B cell (primary cell): Measurements from ENCODE around the gene TRIM40. TPM values are rescaled to one million over a fixed set of nuclear protein-coding genes. Genes with fewer than 3 reads are reported as not detected.

ENCODE experiments used
- ATAC-seq: fragments of 200-7000 bp; cut with Tn5 transposase; one replicate; pipeline ENCODE4 v1.10.0; 2021; ENCODE audit warnings: low read depth, mild to moderate bottlenecking, moderate number of reproducible peaks, moderate library complexity
- CTCF ChIA-PET: fragments of 350-600 bp; sonication (Branson Sonifier 250); formaldehyde crosslinking; loops from one replicate; lab custom pipeline; 2021; ENCODE audit warnings: antibody characterized with exemption, inconsistent platforms; lab: Charles Lee
- POLR2A ChIA-PET: fragments of 350-600 bp; sonication (Branson Sonifier 250); formaldehyde crosslinking; loops from one replicate; lab custom pipeline; 2021; ENCODE audit warnings: antibody characterized with exemption; lab: Charles Lee
- DNase-seq: peaks from one replicate; pipeline ENCODE4 v3.0.0; 2013
- H2AFZ ChIP-seq: 2 replicates; pipeline ENCODE4 v1.6.1; 2012; ENCODE audit warnings: mild to moderate bottlenecking, low read depth, low read length; ENCODE audit not compliant: insufficient read depth, poor library complexity, severe bottlenecking
- H3K27ac ChIP-seq, 2 donors: 1 replicate in 1 of 2; 2 replicates in 1 of 2; pipeline ENCODE4 v1.5.1; 2012 to 2013; ENCODE audit warnings: low read length in 2 of 2, mild to moderate bottlenecking in 2 of 2, moderate library complexity in 1 of 2
- H3K27me3 ChIP-seq, 4 experiments: fragments of 200-600 bp in 1 of 4; sonication (generic) in 1 of 4; replicated peaks in 1 of 4; 1 replicate in 2 of 4; 2 replicates in 2 of 4; pipeline versions ENCODE4 v1.6.1 to v1.7.0; 2013 to 2016; ENCODE audit warnings: low read length in 3 of 4, mild to moderate bottlenecking in 2 of 4, mixed read lengths in 1 of 4, moderate library complexity in 1 of 4; ENCODE audit not compliant: insufficient read depth in 4 of 4, control insufficient read depth in 3 of 4; ENCODE audit errors: control extremely low read depth in 1 of 4
- H3K36me3 ChIP-seq, 2 experiments: replicated peaks in 1 of 2; 1 replicate in 1 of 2; 2 replicates in 1 of 2; pipeline versions ENCODE4 v1.6.1 to v1.7.1; 2013; ENCODE audit warnings: low read length in 1 of 2; ENCODE audit not compliant: insufficient read depth in 2 of 2, control insufficient read depth in 1 of 2; ENCODE audit errors: control extremely low read depth in 1 of 2, extremely low read depth in 1 of 2
- H3K4me1 ChIP-seq, 2 donors: fragments of 200-600 bp in 1 of 2; sonication (generic) in 1 of 2; 1 replicate in 1 of 2; 2 replicates in 1 of 2; pipeline versions ENCODE4 v1.5.1 to v1.6.1; 2013 to 2017; ENCODE audit warnings: low read length in 2 of 2; ENCODE audit not compliant: control insufficient read depth in 2 of 2, insufficient read depth in 2 of 2
- H3K4me2 ChIP-seq: replicated peaks from 2 replicates; pipeline ENCODE3; 2012; ENCODE audit warnings: mild to moderate bottlenecking, low read depth, low read length; ENCODE audit not compliant: poor library complexity, severe bottlenecking
- H3K4me3 ChIP-seq, 5 experiments: fragments of 200-600 bp in 1 of 5; sonication (generic) in 1 of 5; 1 replicate in 3 of 5; 2 replicates in 2 of 5; pipeline versions ENCODE4 v1.5.1 to v1.7.0; 2011 to 2016; ENCODE audit warnings: low read length in 4 of 5, mild to moderate bottlenecking in 4 of 5, low read depth in 2 of 5, control low read depth in 1 of 5, moderate library complexity in 1 of 5; ENCODE audit not compliant: insufficient read depth in 1 of 5; ENCODE audit errors: control extremely low read depth in 1 of 5, extremely low read depth in 1 of 5
- H3K79me2 ChIP-seq: fragments of 200-600 bp; sonication (generic); one replicate; pipeline ENCODE4 v1.6.0; 2016; ENCODE audit warnings: low read length; ENCODE audit not compliant: control insufficient read depth, insufficient read depth
- H3K9ac ChIP-seq: fragments of 200-600 bp; sonication (generic); 2 replicates; pipeline ENCODE4 v1.6.1; 2017; ENCODE audit warnings: mild to moderate bottlenecking, low read length, moderate library complexity
- H3K9me3 ChIP-seq, 3 donors: one replicate each; pipeline versions ENCODE4 v1.6.1 to v1.7.1; 2013; ENCODE audit warnings: low read length in 2 of 3; ENCODE audit not compliant: control insufficient read depth in 2 of 3, insufficient read depth in 1 of 3; ENCODE audit errors: control extremely low read depth in 1 of 3
- H4K20me1 ChIP-seq: 2 replicates; pipeline ENCODE4 v1.6.0; 2012; ENCODE audit warnings: mild to moderate bottlenecking, low read length; ENCODE audit not compliant: insufficient read depth, control insufficient read depth, poor library complexity, severe bottlenecking
- H3K27ac Mint-ChIP-seq: one replicate; pipeline ENCODE4 v1.8.0; 2021; ENCODE audit warnings: mixed read lengths
- H3K27me3 Mint-ChIP-seq: one replicate; pipeline ENCODE4 v1.8.0; 2021; ENCODE audit warnings: mixed read lengths
- H3K4me1 Mint-ChIP-seq: one replicate; pipeline ENCODE4 v1.8.0; 2021; ENCODE audit warnings: mixed read lengths
- H3K4me3 Mint-ChIP-seq: one replicate; pipeline ENCODE4 v1.8.0; 2021; ENCODE audit warnings: mixed read lengths
- H3K9me3 Mint-ChIP-seq: one replicate; pipeline ENCODE4 v1.8.0; 2022; ENCODE audit warnings: mixed read lengths; ENCODE audit not compliant: insufficient read depth
- EZH2 ChIP-seq: IDR thresholded peaks from 2 replicates; pipeline ENCODE4 v1.6.1; 2012; ENCODE audit warnings: borderline replicate concordance, low read depth, mild to moderate bottlenecking, moderate library complexity, low read length; ENCODE audit not compliant: insufficient read depth, poor library complexity, severe bottlenecking
- WGBS: methylation state at CpG from one replicate; pipeline ENCODE4 v1.1.5; 2013; ENCODE audit warnings: missing lambda C conversion rate; ENCODE audit not compliant: insufficient coverage; 5-methylcytosine and 5-hydroxymethylcytosine counted together
- intact Hi-C: fragments of 100-400 bp; cut with micrococcal nuclease; formaldehyde crosslinking; loops from one replicate; pipeline ENCODE4 v1.10.0; 2022
- polyA plus RNA-seq: library from polyadenylated mRNA; depleted of rRNA; stranded (reverse); fragments of >200 nt; gene quantifications from 2 replicates; pipeline ENCODE4 v1.2.3, GENCODE V29; 2012
- total RNA-seq, 2 donors: library from RNA; stranded (reverse); fragments of 120-200 nt in 1 of 2; gene quantifications; 1 replicate in 1 of 2; 2 replicates in 1 of 2; pipeline versions ENCODE4 v1.2.3 to v1.2.4, GENCODE V29; 2013 to 2022
- TF ChIP-seq, protein P1 (sequence below): fragments of 200-600 bp; IDR thresholded peaks from one replicate; pipeline ENCODE4 v1.8.0; 2022; ENCODE audit warnings: antibody characterized with exemption, mild to moderate bottlenecking

The TRIM40 gene
- total and polyA plus RNA-seq, 2 donors (not counting 1 experiment from before 2014, with no cell fraction given), result not detected

DNA sequence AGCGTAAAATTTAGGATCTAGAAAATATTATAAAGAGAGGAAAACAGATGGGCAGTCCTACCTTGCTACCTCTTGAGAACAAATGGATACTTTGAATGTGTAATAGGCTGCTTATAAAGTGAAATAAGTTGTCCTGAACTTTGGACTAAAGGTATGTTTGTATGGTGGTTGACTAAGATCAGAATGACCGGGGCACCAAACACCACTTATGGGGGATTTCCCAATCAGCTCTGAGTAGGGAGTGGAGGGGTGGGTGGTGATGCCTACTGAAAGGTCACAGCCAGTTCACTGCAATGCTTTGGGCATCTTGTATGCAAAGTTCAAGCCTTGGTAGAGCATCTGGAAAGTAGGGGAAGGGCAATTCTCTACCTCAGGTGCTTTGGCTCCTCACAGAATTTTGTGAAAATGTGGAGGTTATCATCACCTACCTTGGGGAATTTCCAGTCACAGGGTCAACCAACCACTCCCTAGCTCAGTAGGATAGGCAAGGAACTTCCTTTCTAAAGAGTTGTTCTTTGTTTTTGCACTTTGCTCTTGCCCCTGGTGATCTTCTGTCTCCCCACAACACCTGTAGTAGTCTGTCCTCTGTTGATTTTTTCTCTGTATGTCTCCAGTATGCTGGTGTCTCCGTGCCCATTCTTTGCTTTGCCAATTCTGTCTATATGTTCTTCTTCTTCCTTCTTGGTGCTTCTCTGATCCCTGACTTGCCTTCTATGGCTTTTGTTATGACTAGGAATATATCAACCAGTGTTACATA lies 22.8 kb upstream of the TRIM40 start, which contains the start of gene TRIM31:
TRIM31 (minus strand) TSS at position 88 of the 757 bp plus-strand sequence. CDS start 285 bp downstream, outside the sequence.
- peaks cover 0 to 23% (median 11%) of the 10 kb centered on the region in 4 experiments for H3K27me3 ChIP-seq

DNA sequence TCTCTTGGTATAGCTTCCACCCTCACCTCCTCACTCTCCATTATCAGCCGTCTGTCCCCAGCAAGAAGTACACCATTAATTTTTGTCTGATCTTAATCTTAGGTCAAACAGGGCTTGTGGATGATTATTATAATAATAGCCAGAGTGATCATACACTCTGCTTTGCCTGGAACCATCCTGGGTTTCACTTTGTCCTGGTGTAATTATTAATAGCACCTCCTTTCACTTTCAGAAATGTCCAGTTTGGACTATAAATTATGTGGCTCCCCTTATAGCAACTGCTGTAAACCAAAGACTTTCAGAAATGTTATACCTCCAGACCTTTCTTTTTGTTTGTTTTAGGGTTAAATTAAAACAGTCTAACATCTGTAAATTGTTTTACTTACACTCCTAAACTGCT lies 22.1 kb upstream of the TRIM40 start:
- no peak overlapping the region for H3K4me2 ChIP-seq
- ChIA-PET CTCF (interaction anchor here (1.2 kb wide), 1 partner anchor 266 kb away, joined by 3 read pairs; no protein-coding TSS in a partner anchor), POLR2A (no interaction called here)
- H3K27me3 ChIP-seq, result peaks cover 0 to 19% (median 11%) of the 10 kb centered on the region in 4 experiments
- no peaks in the 10 kb centered on the region for H3K9me3 Mint-ChIP-seq
- WGBS, result no CpG with 5 or more reads among the region's 1 CpG
- TF ChIP-seq EZH2, result no peak
- TF ChIP-seq, protein P1, sequence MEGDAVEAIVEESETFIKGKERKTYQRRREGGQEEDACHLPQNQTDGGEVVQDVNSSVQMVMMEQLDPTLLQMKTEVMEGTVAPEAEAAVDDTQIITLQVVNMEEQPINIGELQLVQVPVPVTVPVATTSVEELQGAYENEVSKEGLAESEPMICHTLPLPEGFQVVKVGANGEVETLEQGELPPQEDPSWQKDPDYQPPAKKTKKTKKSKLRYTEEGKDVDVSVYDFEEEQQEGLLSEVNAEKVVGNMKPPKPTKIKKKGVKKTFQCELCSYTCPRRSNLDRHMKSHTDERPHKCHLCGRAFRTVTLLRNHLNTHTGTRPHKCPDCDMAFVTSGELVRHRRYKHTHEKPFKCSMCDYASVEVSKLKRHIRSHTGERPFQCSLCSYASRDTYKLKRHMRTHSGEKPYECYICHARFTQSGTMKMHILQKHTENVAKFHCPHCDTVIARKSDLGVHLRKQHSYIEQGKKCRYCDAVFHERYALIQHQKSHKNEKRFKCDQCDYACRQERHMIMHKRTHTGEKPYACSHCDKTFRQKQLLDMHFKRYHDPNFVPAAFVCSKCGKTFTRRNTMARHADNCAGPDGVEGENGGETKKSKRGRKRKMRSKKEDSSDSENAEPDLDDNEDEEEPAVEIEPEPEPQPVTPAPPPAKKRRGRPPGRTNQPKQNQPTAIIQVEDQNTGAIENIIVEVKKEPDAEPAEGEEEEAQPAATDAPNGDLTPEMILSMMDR, result no peak
- DNase-seq (no peak), ATAC-seq (no peak)
- peaks cover 46% of the 10 kb centered on the region for H3K27me3 Mint-ChIP-seq
- H3K9ac ChIP-seq, result no peak overlapping the region
- no peaks in the 10 kb centered on the region for H3K4me1 Mint-ChIP-seq
- no peaks in the 10 kb centered on the region for H3K9me3 ChIP-seq
- no peak overlapping the region for H3K27ac ChIP-seq
- H3K36me3 ChIP-seq, result no peaks in the 10 kb centered on the region
- no peak overlapping the region for H3K4me3 ChIP-seq
- intact Hi-C loops, result no loop called here
- peaks cover 0 to 7% of the 10 kb centered on the region in 2 donors for H3K4me1 ChIP-seq
- no peaks in the 10 kb centered on the region for H3K79me2 ChIP-seq
- H3K27ac Mint-ChIP-seq, result no peak overlapping the region
- no peak overlapping the region for H2AFZ ChIP-seq
- H3K4me3 Mint-ChIP-seq, result no peak overlapping the region
- no peaks in the 10 kb centered on the region for H4K20me1 ChIP-seq

More for the DNA sequence above, 22.8 kb upstream of the TRIM40 start, which contains the start of gene TRIM31:
- intact Hi-C loops, result no loop called here
- peaks cover 52% of the 10 kb centered on the region for H3K27me3 Mint-ChIP-seq
- H3K9me3 ChIP-seq, result no peaks in the 10 kb centered on the region
- H3K27ac Mint-ChIP-seq, result no peak within 1 kb of the TSS
- H3K4me2 ChIP-seq, result no peak within 1 kb of the TSS
- H3K79me2 ChIP-seq, result no peaks in the 10 kb centered on the region
- no peaks in the 10 kb centered on the region for H3K4me1 Mint-ChIP-seq
- TF ChIP-seq EZH2, result no peak
- TF ChIP-seq, protein P1, result no peak
- H3K9me3 Mint-ChIP-seq, result no peaks in the 10 kb centered on the region
- no peak within 1 kb of the TSS for H3K4me3 ChIP-seq
- ChIA-PET POLR2A (no interaction called here), CTCF (interaction anchor here (1.2 kb wide), 1 partner anchor 266 kb away, joined by 3 read pairs; no protein-coding TSS in a partner anchor)
- peaks cover 0 to 7% of the 10 kb centered on the region in 2 donors for H3K4me1 ChIP-seq
- H3K27ac ChIP-seq, result no peak within 1 kb of the TSS
- no peak within 1 kb of the TSS for H2AFZ ChIP-seq
- no peaks in the 10 kb centered on the region for H4K20me1 ChIP-seq
- 46% methylated on average over 2 of the region's 3 CpGs for WGBS
- H3K4me3 Mint-ChIP-seq, result no peak within 1 kb of the TSS
- H3K9ac ChIP-seq, result no peak within 1 kb of the TSS
- H3K36me3 ChIP-seq, result no peaks in the 10 kb centered on the region
- DNase-seq (no peak), ATAC-seq (no peak)
